ENCODE measurements around the gene FADS1. TPM values are rescaled to one million over a fixed set of nuclear protein-coding genes. Genes with fewer than 3 reads are reported as not detected.

Gene FADS1
- total and polyA plus RNA-seq, 2 of the 13 experiments (the other 11 are each of a cell fraction or from before 2014, with no cell fraction given) = 91.8 to 108 TPM

DNA sequence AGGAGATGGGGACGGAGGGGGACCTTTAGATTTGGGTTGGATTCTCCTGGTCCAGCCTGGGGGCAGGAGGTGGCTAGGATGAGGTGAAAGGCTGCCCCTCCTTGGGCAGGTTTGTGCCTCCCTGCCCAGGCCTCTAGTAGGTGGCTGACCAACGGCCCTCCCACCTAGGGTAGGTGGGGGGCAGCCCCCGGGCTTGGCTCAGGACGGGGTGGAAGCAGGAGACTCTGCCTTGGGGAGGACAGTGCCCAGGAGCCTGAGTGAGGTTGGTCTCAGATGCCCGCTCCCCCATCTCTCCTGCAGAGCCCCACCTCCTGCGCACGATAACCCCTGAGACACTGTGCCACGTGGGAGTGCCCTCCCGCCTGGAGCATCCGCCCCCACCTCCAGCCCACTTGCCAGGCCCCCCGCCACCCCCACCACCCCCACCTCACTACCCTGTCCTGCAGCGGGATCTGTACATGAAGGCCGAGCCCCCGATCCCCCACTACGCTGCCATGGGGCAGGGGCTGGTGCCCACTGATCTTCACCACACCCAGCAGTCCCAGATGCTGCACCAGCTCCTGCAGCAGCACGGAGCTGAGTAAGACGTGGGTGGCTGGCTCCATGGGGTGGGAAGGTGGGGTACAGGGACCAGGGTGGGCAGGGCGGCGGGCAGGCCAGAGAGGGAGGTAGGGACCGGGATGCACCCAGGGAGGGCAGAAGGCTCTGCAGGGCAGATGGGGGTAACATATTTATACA lies 46.7 kb downstream of the FADS1 start:
- H2AFZ ChIP-seq (ENCODE audit: low read length) = no peak overlapping the region
- BruUV-seq (replicated peaks) = no TSS peak
- H4K20me1 ChIP-seq (ENCODE audit: insufficient read depth, low read length) = no peaks in the 10 kb centered on the region
- peak overlapping the region in 2 of 3 experiments; percentile 56 to 66; a peak in 5 of 6 replicates for H3K4me3 ChIP-seq (replicated peaks in 1 of 3; ENCODE audit: insufficient read depth in 1 of 3, low read depth in 2 of 3, low read length in 3 of 3)
- H3K27ac ChIP-seq (ENCODE audit: extremely low read length, insufficient read depth, low read length) = peak overlapping the region; percentile 91
- H3K36me3 ChIP-seq (replicated peaks in 1 of 2; ENCODE audit: control insufficient read depth in 1 of 2, insufficient read depth in 2 of 2, low read length in 2 of 2) = peaks cover 2 to 4% of the 10 kb centered on the region in 2 experiments; a peak in 1 of 5 replicates
- ATAC-seq = peak; percentile 12
- no peak for FAIRE-seq
- 79% methylated on average over 12 of the region's 20 CpGs for WGBS (ENCODE audit: low lambda C conversion rate)
- intact Hi-C loops (cut with micrococcal nuclease; ENCODE audit: unreplicated experiment) (loop anchor here (2.0 kb wide), 1 partner anchor 21 kb away; no protein-coding TSS in a partner anchor), in situ Hi-C loops (cut with HindIII; ENCODE audit: extremely low pct_ligation_motif_present, low pct_unique_long_range_greater_than_20kb) (no loop called here)
- peak overlapping the region; percentile 76 for H3K9ac ChIP-seq (ENCODE audit: insufficient read depth, low read depth, low read length)
- peaks cover 73% of the 10 kb centered on the region for H3K4me1 ChIP-seq (ENCODE audit: insufficient read depth, low read length)
- no peaks in the 10 kb centered on the region for H3K79me2 ChIP-seq (ENCODE audit: insufficient read depth, low read length)
- DNase-seq (ENCODE audit: low spot score) = no peak
- no peaks in the 10 kb centered on the region for H3K9me3 ChIP-seq (ENCODE audit: low read length)
- no peaks in the 10 kb centered on the region; a peak in 1 of 5 replicates for H3K27me3 ChIP-seq (ENCODE audit: control insufficient read depth in 1 of 2, insufficient read depth in 2 of 2, low read length in 2 of 2)
- ChIA-PET POLR2A (interaction anchor here (0.6 to 5.5 kb wide), 13 partner anchors 14 to 198 kb away, joined by 3 to 92 read pairs (median 6); partner anchors contain the start of genes FEN1, MYRF and TMEM258), CTCF (ENCODE audit: low intra/inter-chr PET ratio, low total read pairs) (interaction anchor here (1.1 to 2.7 kb wide), 4 partner anchors 13 to 22 kb away, joined by 3 to 47 read pairs (median 16); partner anchors contain the start of gene MYRF)
- peak overlapping the region; percentile 91 for H3K4me2 ChIP-seq (ENCODE audit: low read depth, low read length)
- TF ChIP-seq, protein P1, sequence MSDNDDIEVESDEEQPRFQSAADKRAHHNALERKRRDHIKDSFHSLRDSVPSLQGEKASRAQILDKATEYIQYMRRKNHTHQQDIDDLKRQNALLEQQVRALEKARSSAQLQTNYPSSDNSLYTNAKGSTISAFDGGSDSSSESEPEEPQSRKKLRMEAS (IDR thresholded peaks at IDR 0.05) = 0 out of 2 replicates have a peak, but pooled peaks have one; percentile 9
- TF ChIP-seq ZZZ3 (CRISPR knock-in tag; IDR thresholded peaks at IDR 0.05; ENCODE audit: borderline replicate concordance) (no peak), HNF4A (CRISPR knock-in tag; IDR thresholded peaks at IDR 0.05) (no peak), ZNF234 (CRISPR knock-in tag; conservative IDR thresholded peaks at IDR 0.05) (no peak), SP5 (CRISPR knock-in tag; IDR thresholded peaks at IDR 0.05; ENCODE audit: borderline replicate concordance, low read depth) (0 out of 2 replicates have a peak, but pooled peaks have one; percentile 0), ZNF792 (CRISPR knock-in tag; IDR thresholded peaks at IDR 0.05) (no peak), MTA1 (CRISPR knock-in tag; IDR thresholded peaks at IDR 0.05; ENCODE audit: borderline replicate concordance) (no peak), ZNF567 (CRISPR knock-in tag; IDR thresholded peaks at IDR 0.05; ENCODE audit: borderline replicate concordance) (no peak)
- TF ChIP-seq, protein P2, sequence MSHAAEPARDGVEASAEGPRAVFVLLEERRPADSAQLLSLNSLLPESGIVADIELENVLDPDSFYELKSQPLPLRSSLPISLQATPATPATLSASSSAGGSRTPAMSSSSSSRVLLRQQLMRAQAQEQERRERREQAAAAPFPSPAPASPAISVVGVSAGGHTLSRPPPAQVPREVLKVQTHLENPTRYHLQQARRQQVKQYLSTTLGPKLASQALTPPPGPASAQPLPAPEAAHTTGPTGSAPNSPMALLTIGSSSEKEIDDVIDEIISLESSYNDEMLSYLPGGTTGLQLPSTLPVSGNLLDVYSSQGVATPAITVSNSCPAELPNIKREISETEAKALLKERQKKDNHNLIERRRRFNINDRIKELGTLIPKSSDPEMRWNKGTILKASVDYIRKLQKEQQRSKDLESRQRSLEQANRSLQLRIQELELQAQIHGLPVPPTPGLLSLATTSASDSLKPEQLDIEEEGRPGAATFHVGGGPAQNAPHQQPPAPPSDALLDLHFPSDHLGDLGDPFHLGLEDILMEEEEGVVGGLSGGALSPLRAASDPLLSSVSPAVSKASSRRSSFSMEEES (CRISPR knock-in tag; IDR thresholded peaks at IDR 0.05) = 0 out of 2 replicates have a peak, but pooled peaks have one; percentile 0
- TF ChIP-seq, protein P3, sequence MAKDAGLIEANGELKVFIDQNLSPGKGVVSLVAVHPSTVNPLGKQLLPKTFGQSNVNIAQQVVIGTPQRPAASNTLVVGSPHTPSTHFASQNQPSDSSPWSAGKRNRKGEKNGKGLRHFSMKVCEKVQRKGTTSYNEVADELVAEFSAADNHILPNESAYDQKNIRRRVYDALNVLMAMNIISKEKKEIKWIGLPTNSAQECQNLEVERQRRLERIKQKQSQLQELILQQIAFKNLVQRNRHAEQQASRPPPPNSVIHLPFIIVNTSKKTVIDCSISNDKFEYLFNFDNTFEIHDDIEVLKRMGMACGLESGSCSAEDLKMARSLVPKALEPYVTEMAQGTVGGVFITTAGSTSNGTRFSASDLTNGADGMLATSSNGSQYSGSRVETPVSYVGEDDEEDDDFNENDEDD (CRISPR knock-in tag; IDR thresholded peaks at IDR 0.05; ENCODE audit: borderline replicate concordance) = no peak
- TF ChIP-seq, protein P4, sequence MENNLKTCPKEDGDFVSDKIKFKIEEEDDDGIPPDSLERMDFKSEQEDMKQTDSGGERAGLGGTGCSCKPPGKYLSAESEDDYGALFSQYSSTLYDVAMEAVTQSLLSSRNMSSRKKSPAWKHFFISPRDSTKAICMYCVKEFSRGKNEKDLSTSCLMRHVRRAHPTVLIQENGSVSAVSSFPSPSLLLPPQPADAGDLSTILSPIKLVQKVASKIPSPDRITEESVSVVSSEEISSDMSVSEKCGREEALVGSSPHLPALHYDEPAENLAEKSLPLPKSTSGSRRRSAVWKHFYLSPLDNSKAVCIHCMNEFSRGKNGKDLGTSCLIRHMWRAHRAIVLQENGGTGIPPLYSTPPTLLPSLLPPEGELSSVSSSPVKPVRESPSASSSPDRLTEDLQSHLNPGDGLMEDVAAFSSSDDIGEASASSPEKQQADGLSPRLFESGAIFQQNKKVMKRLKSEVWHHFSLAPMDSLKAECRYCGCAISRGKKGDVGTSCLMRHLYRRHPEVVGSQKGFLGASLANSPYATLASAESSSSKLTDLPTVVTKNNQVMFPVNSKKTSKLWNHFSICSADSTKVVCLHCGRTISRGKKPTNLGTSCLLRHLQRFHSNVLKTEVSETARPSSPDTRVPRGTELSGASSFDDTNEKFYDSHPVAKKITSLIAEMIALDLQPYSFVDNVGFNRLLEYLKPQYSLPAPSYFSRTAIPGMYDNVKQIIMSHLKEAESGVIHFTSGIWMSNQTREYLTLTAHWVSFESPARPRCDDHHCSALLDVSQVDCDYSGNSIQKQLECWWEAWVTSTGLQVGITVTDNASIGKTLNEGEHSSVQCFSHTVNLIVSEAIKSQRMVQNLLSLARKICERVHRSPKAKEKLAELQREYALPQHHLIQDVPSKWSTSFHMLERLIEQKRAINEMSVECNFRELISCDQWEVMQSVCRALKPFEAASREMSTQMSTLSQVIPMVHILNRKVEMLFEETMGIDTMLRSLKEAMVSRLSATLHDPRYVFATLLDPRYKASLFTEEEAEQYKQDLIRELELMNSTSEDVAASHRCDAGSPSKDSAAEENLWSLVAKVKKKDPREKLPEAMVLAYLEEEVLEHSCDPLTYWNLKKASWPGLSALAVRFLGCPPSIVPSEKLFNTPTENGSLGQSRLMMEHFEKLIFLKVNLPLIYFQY (CRISPR knock-in tag; IDR thresholded peaks at IDR 0.05; ENCODE audit: borderline replicate concordance) = no peak
- TF ChIP-seq, protein P5, sequence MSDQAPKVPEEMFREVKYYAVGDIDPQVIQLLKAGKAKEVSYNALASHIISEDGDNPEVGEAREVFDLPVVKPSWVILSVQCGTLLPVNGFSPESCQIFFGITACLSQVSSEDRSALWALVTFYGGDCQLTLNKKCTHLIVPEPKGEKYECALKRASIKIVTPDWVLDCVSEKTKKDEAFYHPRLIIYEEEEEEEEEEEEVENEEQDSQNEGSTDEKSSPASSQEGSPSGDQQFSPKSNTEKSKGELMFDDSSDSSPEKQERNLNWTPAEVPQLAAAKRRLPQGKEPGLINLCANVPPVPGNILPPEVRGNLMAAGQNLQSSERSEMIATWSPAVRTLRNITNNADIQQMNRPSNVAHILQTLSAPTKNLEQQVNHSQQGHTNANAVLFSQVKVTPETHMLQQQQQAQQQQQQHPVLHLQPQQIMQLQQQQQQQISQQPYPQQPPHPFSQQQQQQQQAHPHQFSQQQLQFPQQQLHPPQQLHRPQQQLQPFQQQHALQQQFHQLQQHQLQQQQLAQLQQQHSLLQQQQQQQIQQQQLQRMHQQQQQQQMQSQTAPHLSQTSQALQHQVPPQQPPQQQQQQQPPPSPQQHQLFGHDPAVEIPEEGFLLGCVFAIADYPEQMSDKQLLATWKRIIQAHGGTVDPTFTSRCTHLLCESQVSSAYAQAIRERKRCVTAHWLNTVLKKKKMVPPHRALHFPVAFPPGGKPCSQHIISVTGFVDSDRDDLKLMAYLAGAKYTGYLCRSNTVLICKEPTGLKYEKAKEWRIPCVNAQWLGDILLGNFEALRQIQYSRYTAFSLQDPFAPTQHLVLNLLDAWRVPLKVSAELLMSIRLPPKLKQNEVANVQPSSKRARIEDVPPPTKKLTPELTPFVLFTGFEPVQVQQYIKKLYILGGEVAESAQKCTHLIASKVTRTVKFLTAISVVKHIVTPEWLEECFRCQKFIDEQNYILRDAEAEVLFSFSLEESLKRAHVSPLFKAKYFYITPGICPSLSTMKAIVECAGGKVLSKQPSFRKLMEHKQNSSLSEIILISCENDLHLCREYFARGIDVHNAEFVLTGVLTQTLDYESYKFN (CRISPR knock-in tag; conservative IDR thresholded peaks at IDR 0.05) = peak; percentile 59; the same call in 1 of the 2 replicates

Measured in HepG2 (cell line).